Right atrium auricular region (tissue), 2 donors: Measurements from ENCODE around the gene CLNK. TPM values are rescaled to one million over a fixed set of nuclear protein-coding genes. Genes with fewer than 3 reads are reported as not detected.

ENCODE experiments used
- DNase-seq: peaks from one replicate; pipeline ENCODE4 v3.0.0-alpha.2; 2019; ENCODE audit warnings: low spot score
- H3K27ac ChIP-seq, 2 donors: fragments of 200-600 bp; sonication (generic); 1 replicate in 1 of 2; 2 replicates in 1 of 2; pipeline ENCODE4 v1.5.1; 2016 to 2019
- H3K27me3 ChIP-seq, 2 donors: fragments of 200-600 bp; sonication (generic); one replicate each; pipeline versions ENCODE4 v1.5.1 to v1.6.0; 2017 to 2019
- H3K36me3 ChIP-seq: fragments of 200-600 bp; sonication (generic); one replicate; pipeline ENCODE4 v1.5.1; 2016
- H3K4me1 ChIP-seq, 2 donors: fragments of 200-600 bp; sonication (generic); one replicate each; pipeline versions ENCODE4 v1.5.1 to v1.6.0; 2017 to 2019
- H3K4me3 ChIP-seq, 2 donors: fragments of 200-600 bp; sonication (generic); 1 replicate in 1 of 2; 2 replicates in 1 of 2; pipeline ENCODE4 v1.5.1; 2017 to 2019; ENCODE audit warnings: mild to moderate bottlenecking in 1 of 2, moderate library complexity in 1 of 2
- H3K9me3 ChIP-seq, 2 donors: fragments of 200-600 bp; sonication (generic); one replicate each; pipeline ENCODE4 v1.5.1; 2019
- CTCF ChIP-seq, 2 donors: fragments of 200-600 bp; sonication (generic); IDR thresholded peaks; one replicate each; pipeline ENCODE4 v1.5.1; 2019; ENCODE audit warnings: antibody characterized with exemption in 2 of 2
- total RNA-seq, 2 donors: library from RNA; depleted of rRNA; stranded (reverse); fragments of >200 nt; gene quantifications; one replicate each; pipeline ENCODE4 v1.1.0, GENCODE V29; 2016

CLNK gene
- total RNA-seq, 2 donors from 2014 or later = not detected

GRCh38 chr4:10606483-10607155, 77.9 kb downstream of the CLNK start:
- Histone ChIP-seq H3K27ac (no peak overlapping the region), H3K9me3 (no peaks in the 10 kb centered on the region), H3K27me3 (no peaks in the 10 kb centered on the region), H3K36me3 (no peaks in the 10 kb centered on the region), H3K4me1 (no peaks in the 10 kb centered on the region), H3K4me3 (no peak overlapping the region)
- TF ChIP-seq CTCF (IDR thresholded peaks at IDR 0.05) = no peak
- no peak for DNase-seq

DNA sequence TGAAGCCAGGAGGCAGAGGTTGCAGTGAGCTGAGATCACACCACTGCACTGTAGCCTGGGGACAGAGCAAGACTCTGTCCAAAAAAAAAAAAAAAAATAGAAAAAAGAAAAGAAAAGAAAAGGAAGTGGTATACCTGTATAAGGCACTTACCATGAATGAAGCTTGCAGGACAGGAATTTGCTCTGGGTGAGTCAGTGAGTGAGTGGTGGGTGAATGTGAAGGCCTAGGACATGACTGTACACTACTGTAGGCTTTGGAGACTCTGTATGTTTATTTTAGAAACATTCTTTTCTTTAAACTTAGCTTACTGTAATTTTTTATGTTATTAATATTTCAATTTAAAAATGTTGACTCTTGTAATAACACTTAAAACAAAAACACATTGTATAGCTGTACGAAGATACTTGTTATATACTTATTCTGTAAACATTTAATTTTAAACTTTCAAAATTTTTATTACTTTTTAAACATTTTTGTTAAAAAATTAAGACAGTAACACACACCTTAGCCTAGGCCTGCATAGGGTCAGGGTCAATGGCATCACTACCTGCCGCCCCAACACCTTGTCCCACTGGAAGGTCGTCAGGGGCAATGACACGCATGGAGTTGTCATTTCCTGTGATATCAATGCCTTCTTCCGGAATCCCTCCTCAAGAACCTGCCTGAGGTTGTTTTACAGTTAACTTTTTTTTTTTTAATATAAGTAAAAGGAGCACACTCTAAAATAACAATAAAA, 78.7 kb downstream of the CLNK start:
- H3K9me3 ChIP-seq = no peaks in the 10 kb centered on the region
- H3K4me1 ChIP-seq = no peaks in the 10 kb centered on the region
- no peaks in the 10 kb centered on the region for H3K36me3 ChIP-seq
- H3K27me3 ChIP-seq = no peaks in the 10 kb centered on the region
- no peak for DNase-seq
- no peak for TF ChIP-seq CTCF (IDR thresholded peaks at IDR 0.05)
- no peak overlapping the region for H3K4me3 ChIP-seq
- H3K27ac ChIP-seq = no peak overlapping the region

- no peak for DNase-seq
- TF ChIP-seq CTCF (IDR thresholded peaks at IDR 0.05) = no peak
- Histone ChIP-seq H3K27ac (no peak overlapping the region), H3K36me3 (no peaks in the 10 kb centered on the region), H3K4me1 (no peaks in the 10 kb centered on the region), H3K4me3 (no peak overlapping the region), H3K27me3 (no peaks in the 10 kb centered on the region), H3K9me3 (no peaks in the 10 kb centered on the region)
Measured at GRCh38 chr4:10605031-10605430, 79.5 kb downstream of the CLNK start.

DNA sequence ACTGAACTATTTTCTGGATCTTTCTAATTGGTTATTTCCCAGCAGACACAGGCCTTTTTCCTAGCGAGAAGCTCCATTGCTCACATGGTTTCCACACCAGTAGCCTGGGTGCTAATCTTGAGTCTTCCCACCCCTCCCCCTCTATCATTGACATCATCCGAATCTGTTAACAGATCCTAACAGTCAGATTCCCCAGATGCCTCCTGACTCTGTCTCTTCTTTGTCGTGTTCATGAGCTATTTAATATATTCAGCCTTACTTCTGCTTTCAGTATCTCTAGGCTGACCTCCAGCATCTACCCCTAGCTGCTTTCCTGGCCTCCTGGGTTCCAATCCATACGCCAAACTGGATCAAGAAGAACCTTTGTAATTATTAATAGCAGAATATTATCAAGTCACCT, 85.0 kb downstream of the CLNK start:
- Histone ChIP-seq H3K36me3 (no peaks in the 10 kb centered on the region), H3K4me3 (no peak overlapping the region), H3K9me3 (no peaks in the 10 kb centered on the region), H3K4me1 (no peaks in the 10 kb centered on the region), H3K27ac (no peak overlapping the region), H3K27me3 (no peaks in the 10 kb centered on the region)
- no peak for DNase-seq
- no peak for TF ChIP-seq CTCF (IDR thresholded peaks at IDR 0.05)

DNA sequence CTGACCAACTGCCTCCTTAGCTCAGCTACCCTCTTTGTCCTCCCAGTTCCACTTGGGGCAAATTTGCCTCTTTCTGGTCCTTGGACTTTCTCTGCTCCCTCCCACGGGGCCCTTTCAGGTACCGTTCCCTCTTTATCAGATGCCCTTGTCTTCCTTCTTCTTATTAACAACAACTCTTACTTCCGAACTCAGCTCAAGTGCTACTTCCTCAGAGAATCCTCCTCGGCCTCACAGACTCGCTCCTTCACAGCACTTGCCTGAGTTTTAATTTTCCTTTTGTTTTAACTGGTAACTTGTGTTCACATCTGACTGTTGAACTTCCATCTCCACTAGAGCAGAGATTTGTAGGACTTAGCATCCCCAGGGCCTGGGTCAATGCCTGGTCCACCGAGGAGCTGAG, 85.7 kb downstream of the CLNK start:
- no peaks in the 10 kb centered on the region for H3K4me1 ChIP-seq
- no peak for DNase-seq

More for the DNA sequence above, 85.7 kb downstream of the CLNK start:
- no peak for TF ChIP-seq CTCF (IDR thresholded peaks at IDR 0.05)
- H3K36me3 ChIP-seq = no peaks in the 10 kb centered on the region
- no peaks in the 10 kb centered on the region for H3K27me3 ChIP-seq
- H3K9me3 ChIP-seq = no peaks in the 10 kb centered on the region
- H3K27ac ChIP-seq = no peak overlapping the region
- no peak overlapping the region for H3K4me3 ChIP-seq
